ENCODE results near the gene PKDREJ.

DNA sequence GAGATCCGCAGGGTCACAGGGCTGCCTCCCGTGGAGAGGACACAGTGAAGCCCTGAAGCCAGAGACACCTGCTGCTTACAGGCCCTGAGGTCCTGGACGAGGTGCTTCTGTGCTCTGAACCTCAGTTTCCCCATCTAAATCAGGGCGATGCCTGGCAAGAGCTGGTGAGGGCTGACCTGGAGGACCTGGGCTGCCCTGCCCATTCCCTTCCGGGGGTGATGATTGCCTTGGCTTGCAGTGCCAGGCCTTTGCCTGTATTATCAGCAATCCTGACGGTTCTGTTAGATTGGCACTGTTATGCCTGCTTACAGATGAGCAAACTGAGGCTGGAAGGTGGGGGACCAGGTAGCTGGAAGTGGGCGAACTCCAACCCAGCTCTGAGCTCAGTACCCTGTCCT lies 25.7 kb upstream of the PKDREJ start:
- TF ChIP-seq, protein P1, sequence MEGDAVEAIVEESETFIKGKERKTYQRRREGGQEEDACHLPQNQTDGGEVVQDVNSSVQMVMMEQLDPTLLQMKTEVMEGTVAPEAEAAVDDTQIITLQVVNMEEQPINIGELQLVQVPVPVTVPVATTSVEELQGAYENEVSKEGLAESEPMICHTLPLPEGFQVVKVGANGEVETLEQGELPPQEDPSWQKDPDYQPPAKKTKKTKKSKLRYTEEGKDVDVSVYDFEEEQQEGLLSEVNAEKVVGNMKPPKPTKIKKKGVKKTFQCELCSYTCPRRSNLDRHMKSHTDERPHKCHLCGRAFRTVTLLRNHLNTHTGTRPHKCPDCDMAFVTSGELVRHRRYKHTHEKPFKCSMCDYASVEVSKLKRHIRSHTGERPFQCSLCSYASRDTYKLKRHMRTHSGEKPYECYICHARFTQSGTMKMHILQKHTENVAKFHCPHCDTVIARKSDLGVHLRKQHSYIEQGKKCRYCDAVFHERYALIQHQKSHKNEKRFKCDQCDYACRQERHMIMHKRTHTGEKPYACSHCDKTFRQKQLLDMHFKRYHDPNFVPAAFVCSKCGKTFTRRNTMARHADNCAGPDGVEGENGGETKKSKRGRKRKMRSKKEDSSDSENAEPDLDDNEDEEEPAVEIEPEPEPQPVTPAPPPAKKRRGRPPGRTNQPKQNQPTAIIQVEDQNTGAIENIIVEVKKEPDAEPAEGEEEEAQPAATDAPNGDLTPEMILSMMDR (conservative IDR thresholded peaks at IDR 0.05 in 1 of 2, IDR thresholded peaks at IDR 0.05 in 1 of 2; ENCODE audit: low read depth in 1 of 2, low read length in 2 of 2) = no peak
- TF ChIP-seq EZH2 (IDR thresholded peaks at IDR 0.05; ENCODE audit: low read length, missing control alignments) = no peak

Measured in fibroblast of lung (primary cell).